ENCODE measurements around the gene TMEM141. TPM values are rescaled to one million over a fixed set of nuclear protein-coding genes. Genes with fewer than 3 reads are reported as not detected.

The TMEM141 gene
- total and polyA plus RNA-seq, 2 donors (not counting 3 experiments of a cell fraction or from before 2014, with no cell fraction given), result 43.2 to 146 TPM

DNA sequence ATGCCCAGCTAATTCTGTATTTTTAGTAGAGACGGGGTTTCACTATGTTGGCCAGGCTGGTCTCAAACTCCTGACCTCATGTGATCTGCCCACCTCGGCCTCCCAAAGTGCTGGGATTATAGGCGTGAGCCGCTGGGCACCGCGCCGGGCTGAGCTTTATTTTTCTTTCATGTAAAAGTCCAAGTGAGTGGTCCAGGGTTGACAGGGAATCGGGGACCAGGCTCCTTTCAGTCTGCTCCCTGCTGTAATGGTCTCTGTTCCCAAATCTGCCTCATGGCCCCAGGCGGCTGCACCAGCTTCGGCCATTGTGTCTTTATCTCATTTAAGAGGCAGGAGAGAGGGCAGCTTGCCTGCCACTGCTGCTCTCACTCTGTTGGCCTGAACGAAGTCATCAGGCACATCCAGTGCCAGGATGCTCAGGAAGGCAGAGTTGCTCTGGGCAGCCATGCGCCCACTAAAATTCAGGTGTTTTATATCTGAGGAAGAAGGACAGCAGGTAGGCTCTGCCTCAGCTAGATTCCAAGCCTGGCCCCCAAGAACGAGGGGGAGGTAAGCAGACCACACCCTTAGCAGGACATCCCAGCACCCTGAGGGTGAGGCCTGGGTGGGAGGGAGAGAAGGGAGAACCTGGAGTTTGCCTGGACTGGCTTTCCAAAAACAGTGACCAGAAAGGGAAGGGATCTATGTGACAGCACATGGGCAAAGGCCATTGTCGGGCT, 3.3 kb downstream of the TMEM141 start:
- TF ChIP-seq EZH2 (IDR thresholded peaks at IDR 0.05; ENCODE audit: borderline replicate concordance, low read depth, low read length, severe bottlenecking), result no peak
- H3K27me3 ChIP-seq (ENCODE audit: control insufficient read depth in 2 of 2, insufficient read depth in 2 of 2, low read length in 2 of 2), result peaks cover 17 to 18% of the 10 kb centered on the region in 2 experiments
- no peak overlapping the region for H3K9ac ChIP-seq (replicated peaks; ENCODE audit: extremely low read depth, insufficient read depth, low read length)
- no peak overlapping the region for H3K4me2 ChIP-seq (ENCODE audit: insufficient read depth, low read length)
- FAIRE-seq (no peak), DNase-seq (ENCODE audit: low read depth, low spot score) (no peak)
- H3K4me1 ChIP-seq (ENCODE audit: control insufficient read depth, extremely low read depth, insufficient read depth, low read length), result peaks cover 7% of the 10 kb centered on the region
- peaks cover 0 to 2% of the 10 kb centered on the region in 2 experiments for H3K36me3 ChIP-seq (ENCODE audit: control insufficient read depth in 2 of 2, extremely low read depth in 1 of 2, insufficient read depth in 2 of 2, low read length in 2 of 2)
- intact Hi-C loops (cut with micrococcal nuclease) (loop anchor here (5.0 kb wide), 3 partner anchors 53 to 93 kb away; partner anchors contain the start of genes PHPT1 and TRAF2), dilution Hi-C loops (cut with MboI; ENCODE audit: extremely low pct_ligation_motif_present, low sequenced_read_pairs) (no loop called here)
- H3K27ac ChIP-seq (ENCODE audit: insufficient read depth, low read depth, low read length), result no peak overlapping the region
- H4K20me1 ChIP-seq (replicated peaks; ENCODE audit: control insufficient read depth, extremely low read depth, insufficient read depth, low read length), result no peaks in the 10 kb centered on the region
- H3K9me3 ChIP-seq (replicated peaks; ENCODE audit: control insufficient read depth, insufficient read depth, low read length), result no peaks in the 10 kb centered on the region
- no peaks in the 10 kb centered on the region for H3K9me1 ChIP-seq (replicated peaks; ENCODE audit: control insufficient read depth, extremely low read depth, insufficient read depth, low read length)
- ChIA-PET POLR2A (no interaction called here), CTCF (interaction anchor here (1.2 to 1.7 kb wide), 5 partner anchors 12 to 269 kb away, joined by 3 to 7 read pairs (median 4); partner anchors contain the start of gene AJM1)
- H3K4me3 ChIP-seq (replicated peaks in 1 of 3; ENCODE audit: insufficient read depth in 1 of 3, low read depth in 1 of 3, low read length in 3 of 3), result no peak overlapping the region
- H3K79me2 ChIP-seq (ENCODE audit: control insufficient read depth, insufficient read depth, low read length), result peaks cover 1% of the 10 kb centered on the region
- H2AFZ ChIP-seq (ENCODE audit: low read depth, low read length), result no peak overlapping the region
- BruUV-seq (replicated peaks), result no TSS peak

DNA sequence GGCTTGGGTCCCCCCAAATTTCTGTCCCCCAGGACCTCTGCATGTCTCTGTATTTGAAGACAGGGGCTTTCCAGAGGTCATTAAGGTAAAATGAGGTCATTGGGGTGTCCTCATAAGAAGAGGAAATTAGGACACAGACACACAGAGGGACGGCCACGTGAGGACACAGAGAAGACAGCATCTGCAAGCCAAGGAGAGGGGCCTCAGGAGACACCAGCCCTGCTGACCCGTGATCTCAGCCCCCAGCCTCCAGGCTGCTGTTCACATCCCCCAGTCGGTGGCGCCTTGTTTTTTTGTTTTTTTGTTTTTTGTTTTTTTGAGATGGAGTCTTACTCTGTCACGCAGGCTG, 3.8 kb downstream of the TMEM141 start:
- H3K4me1 ChIP-seq (ENCODE audit: control insufficient read depth, extremely low read depth, insufficient read depth, low read length), result peaks cover 7% of the 10 kb centered on the region
- peaks cover 19 to 23% of the 10 kb centered on the region in 2 experiments for H3K27me3 ChIP-seq (ENCODE audit: control insufficient read depth in 2 of 2, insufficient read depth in 2 of 2, low read length in 2 of 2)
- H3K9me1 ChIP-seq (replicated peaks; ENCODE audit: control insufficient read depth, extremely low read depth, insufficient read depth, low read length), result no peaks in the 10 kb centered on the region
- no peak overlapping the region for H3K27ac ChIP-seq (ENCODE audit: insufficient read depth, low read depth, low read length)
- no peak overlapping the region for H2AFZ ChIP-seq (ENCODE audit: low read depth, low read length)
- DNase-seq (ENCODE audit: low read depth, low spot score) (no peak), FAIRE-seq (no peak)
- H3K36me3 ChIP-seq (ENCODE audit: control insufficient read depth in 2 of 2, extremely low read depth in 1 of 2, insufficient read depth in 2 of 2, low read length in 2 of 2), result peaks cover 0 to 2% of the 10 kb centered on the region in 2 experiments
- no peak for TF ChIP-seq MYC (IDR thresholded peaks at IDR 0.05; ENCODE audit: low read depth, low read length)
- TF ChIP-seq FOS (IDR thresholded peaks at IDR 0.05; ENCODE audit: borderline replicate concordance, insufficient read depth, low read length), result no peak
- no peak for TF ChIP-seq JUN (IDR thresholded peaks at IDR 0.05; ENCODE audit: borderline replicate concordance, insufficient read depth, insufficient read length, low read depth)
- no peak for TF ChIP-seq POLR2AphosphoS5 (IDR thresholded peaks at IDR 0.05; ENCODE audit: insufficient read depth, low read depth, low read length)
- no peak for TF ChIP-seq GATA2 (IDR thresholded peaks at IDR 0.05; ENCODE audit: insufficient read depth, insufficient read length, low read depth, low read length)
- TF ChIP-seq EZH2 (IDR thresholded peaks at IDR 0.05; ENCODE audit: borderline replicate concordance, low read depth, low read length, severe bottlenecking), result no peak
- TF ChIP-seq, protein P1, sequence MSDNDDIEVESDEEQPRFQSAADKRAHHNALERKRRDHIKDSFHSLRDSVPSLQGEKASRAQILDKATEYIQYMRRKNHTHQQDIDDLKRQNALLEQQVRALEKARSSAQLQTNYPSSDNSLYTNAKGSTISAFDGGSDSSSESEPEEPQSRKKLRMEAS (IDR thresholded peaks at IDR 0.05; ENCODE audit: insufficient read depth, insufficient read length), result no peak
- TF ChIP-seq POLR2A (IDR thresholded peaks at IDR 0.05; ENCODE audit: low read depth, low read length), result no peak
- TF ChIP-seq, protein P2, sequence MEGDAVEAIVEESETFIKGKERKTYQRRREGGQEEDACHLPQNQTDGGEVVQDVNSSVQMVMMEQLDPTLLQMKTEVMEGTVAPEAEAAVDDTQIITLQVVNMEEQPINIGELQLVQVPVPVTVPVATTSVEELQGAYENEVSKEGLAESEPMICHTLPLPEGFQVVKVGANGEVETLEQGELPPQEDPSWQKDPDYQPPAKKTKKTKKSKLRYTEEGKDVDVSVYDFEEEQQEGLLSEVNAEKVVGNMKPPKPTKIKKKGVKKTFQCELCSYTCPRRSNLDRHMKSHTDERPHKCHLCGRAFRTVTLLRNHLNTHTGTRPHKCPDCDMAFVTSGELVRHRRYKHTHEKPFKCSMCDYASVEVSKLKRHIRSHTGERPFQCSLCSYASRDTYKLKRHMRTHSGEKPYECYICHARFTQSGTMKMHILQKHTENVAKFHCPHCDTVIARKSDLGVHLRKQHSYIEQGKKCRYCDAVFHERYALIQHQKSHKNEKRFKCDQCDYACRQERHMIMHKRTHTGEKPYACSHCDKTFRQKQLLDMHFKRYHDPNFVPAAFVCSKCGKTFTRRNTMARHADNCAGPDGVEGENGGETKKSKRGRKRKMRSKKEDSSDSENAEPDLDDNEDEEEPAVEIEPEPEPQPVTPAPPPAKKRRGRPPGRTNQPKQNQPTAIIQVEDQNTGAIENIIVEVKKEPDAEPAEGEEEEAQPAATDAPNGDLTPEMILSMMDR (IDR thresholded peaks at IDR 0.05; ENCODE audit: extremely low read depth in 1 of 2, insufficient read depth in 1 of 2, low read depth in 1 of 2, low read length in 2 of 2), result no peak
- no peak overlapping the region for H3K4me3 ChIP-seq (replicated peaks in 1 of 3; ENCODE audit: insufficient read depth in 1 of 3, low read depth in 1 of 3, low read length in 3 of 3)
- BruUV-seq (replicated peaks), result no TSS peak
- dilution Hi-C loops (cut with MboI; ENCODE audit: extremely low pct_ligation_motif_present, low sequenced_read_pairs) (no loop called here), intact Hi-C loops (cut with micrococcal nuclease) (loop anchor here (5.0 kb wide), 3 partner anchors 52 to 92 kb away; partner anchors contain the start of genes PHPT1 and TRAF2)
- H3K4me2 ChIP-seq (ENCODE audit: insufficient read depth, low read length), result no peak overlapping the region
- no peak overlapping the region for H3K9ac ChIP-seq (replicated peaks; ENCODE audit: extremely low read depth, insufficient read depth, low read length)
- H3K79me2 ChIP-seq (ENCODE audit: control insufficient read depth, insufficient read depth, low read length), result peaks cover 1% of the 10 kb centered on the region
- no peaks in the 10 kb centered on the region for H4K20me1 ChIP-seq (replicated peaks; ENCODE audit: control insufficient read depth, extremely low read depth, insufficient read depth, low read length)
- H3K9me3 ChIP-seq (replicated peaks; ENCODE audit: control insufficient read depth, insufficient read depth, low read length), result no peaks in the 10 kb centered on the region
- POLR2A ChIA-PET, result no interaction called here
- CTCF ChIA-PET, result interaction anchor here (1.5 kb wide), 1 partner anchor 29 kb away, joined by 5 read pairs; no protein-coding TSS in a partner anchor

Measured in endothelial cell of umbilical vein (primary cell).